Glutamatergic neuron (in vitro differentiated cells): Measurements from ENCODE around the gene PIGQ. TPM values are rescaled to one million over a fixed set of nuclear protein-coding genes. Genes with fewer than 3 reads are reported as not detected.

Experiments
- DNase-seq: peaks from one replicate; pipeline ENCODE4 v3.0.0; 2022
- H3K27ac Mint-ChIP-seq: one replicate; pipeline ENCODE4 v1.8.0; 2020; ENCODE audit warnings: mild to moderate bottlenecking, mixed read lengths, inconsistent platforms; ENCODE audit not compliant: unreplicated experiment
- H3K27me3 Mint-ChIP-seq: one replicate; pipeline ENCODE4 v1.8.0; 2020; ENCODE audit warnings: mild to moderate bottlenecking, moderate library complexity, mixed read lengths, inconsistent platforms; ENCODE audit not compliant: unreplicated experiment
- H3K36me3 Mint-ChIP-seq: one replicate; pipeline ENCODE4 v1.8.0; 2020; ENCODE audit warnings: mild to moderate bottlenecking, mixed read lengths, inconsistent platforms; ENCODE audit not compliant: unreplicated experiment
- H3K4me1 Mint-ChIP-seq: one replicate; pipeline ENCODE4 v1.8.0; 2020; ENCODE audit warnings: mild to moderate bottlenecking, low read depth, mixed read lengths, inconsistent platforms; ENCODE audit not compliant: unreplicated experiment
- H3K4me3 Mint-ChIP-seq: one replicate; pipeline ENCODE4 v1.8.0; 2020; ENCODE audit warnings: mild to moderate bottlenecking, mixed read lengths, inconsistent platforms; ENCODE audit not compliant: unreplicated experiment
- H3K9me3 Mint-ChIP-seq: one replicate; pipeline ENCODE4 v1.8.0; 2020; ENCODE audit warnings: mild to moderate bottlenecking, moderate library complexity, mixed read lengths, inconsistent platforms; ENCODE audit not compliant: unreplicated experiment
- total RNA-seq: library from RNA; stranded (reverse); fragmentation: NEBNext Ultra II Directional; extraction: Animal tissue kit (Norgen Biotek cat#: 25700); gene quantifications from one replicate; pipeline ENCODE4 v1.2.1, GENCODE V29; 2021; ENCODE audit not compliant: unreplicated experiment
- TF ChIP-seq, protein P1 (sequence below): fragments of 200-600 bp; sonication (generic); IDR thresholded peaks from one replicate; pipeline ENCODE4 v1.5.0; 2021; ENCODE audit not compliant: partially characterized antibody, unreplicated experiment

Gene PIGQ
- total RNA-seq, 1 donor from 2014 or later: 85.0 TPM

DNA sequence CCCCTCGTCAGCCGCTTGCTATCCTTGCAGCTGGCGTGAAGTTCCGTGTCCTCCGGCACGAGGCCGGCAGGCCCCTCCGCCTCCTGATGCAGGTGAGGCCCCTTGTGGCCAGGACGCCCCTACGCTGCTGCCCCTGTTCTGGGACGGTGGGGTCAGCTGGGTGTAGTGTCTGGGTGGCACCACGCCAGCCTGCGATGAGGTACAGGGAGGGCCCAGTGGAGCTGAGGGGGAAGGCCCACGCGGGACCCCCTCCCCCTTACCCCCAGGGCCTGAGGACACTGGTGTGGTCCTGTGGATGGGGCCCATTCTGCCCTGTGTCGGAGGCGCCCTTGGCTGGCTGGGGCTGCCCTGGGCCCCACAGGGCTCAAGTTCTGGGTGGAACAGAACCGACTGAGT, 12.4 kb downstream of the PIGQ start:
- peaks cover 3% of the 10 kb centered on the region for H3K9me3 Mint-ChIP-seq
- DNase-seq: no peak
- no peak overlapping the region for H3K4me3 Mint-ChIP-seq
- no peaks in the 10 kb centered on the region for H3K4me1 Mint-ChIP-seq
- no peaks in the 10 kb centered on the region for H3K36me3 Mint-ChIP-seq
- TF ChIP-seq, protein P1, sequence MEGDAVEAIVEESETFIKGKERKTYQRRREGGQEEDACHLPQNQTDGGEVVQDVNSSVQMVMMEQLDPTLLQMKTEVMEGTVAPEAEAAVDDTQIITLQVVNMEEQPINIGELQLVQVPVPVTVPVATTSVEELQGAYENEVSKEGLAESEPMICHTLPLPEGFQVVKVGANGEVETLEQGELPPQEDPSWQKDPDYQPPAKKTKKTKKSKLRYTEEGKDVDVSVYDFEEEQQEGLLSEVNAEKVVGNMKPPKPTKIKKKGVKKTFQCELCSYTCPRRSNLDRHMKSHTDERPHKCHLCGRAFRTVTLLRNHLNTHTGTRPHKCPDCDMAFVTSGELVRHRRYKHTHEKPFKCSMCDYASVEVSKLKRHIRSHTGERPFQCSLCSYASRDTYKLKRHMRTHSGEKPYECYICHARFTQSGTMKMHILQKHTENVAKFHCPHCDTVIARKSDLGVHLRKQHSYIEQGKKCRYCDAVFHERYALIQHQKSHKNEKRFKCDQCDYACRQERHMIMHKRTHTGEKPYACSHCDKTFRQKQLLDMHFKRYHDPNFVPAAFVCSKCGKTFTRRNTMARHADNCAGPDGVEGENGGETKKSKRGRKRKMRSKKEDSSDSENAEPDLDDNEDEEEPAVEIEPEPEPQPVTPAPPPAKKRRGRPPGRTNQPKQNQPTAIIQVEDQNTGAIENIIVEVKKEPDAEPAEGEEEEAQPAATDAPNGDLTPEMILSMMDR: no peak
- no peak overlapping the region for H3K27ac Mint-ChIP-seq
- H3K27me3 Mint-ChIP-seq: peaks cover 4% of the 10 kb centered on the region

DNA sequence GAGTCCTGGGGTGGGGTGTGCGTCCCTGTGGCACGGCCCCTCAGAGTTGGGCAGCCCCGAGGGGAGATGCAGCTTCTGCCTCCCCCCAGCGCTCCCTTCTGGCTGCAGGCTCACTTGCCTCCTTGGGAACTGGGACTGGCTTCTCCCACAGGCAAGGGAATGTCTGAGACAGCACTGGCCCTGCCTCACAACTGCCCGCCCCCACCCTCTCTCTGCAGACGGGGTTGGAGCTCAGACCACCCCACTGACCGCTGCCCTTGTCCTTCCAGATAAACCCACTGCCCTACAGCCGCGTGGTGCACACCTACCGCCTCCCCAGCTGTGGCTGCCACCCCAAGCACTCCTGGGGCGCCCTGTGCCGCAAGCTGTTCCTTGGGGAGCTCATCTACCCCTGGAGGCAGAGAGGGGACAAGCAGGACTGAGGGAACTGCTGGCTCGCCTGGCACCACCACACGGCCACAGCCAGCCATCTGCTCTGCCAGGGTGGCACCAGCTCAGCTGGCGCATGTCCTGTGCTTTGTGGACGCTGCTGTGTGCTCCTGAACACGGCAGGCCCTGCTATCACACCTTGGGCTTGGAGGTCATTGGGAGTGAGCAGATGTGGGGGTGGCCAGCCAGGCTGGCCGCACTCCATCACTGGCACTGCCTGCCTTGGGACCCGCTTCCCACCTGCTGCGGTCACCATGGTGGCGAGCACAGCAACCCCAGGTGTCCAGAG, 13.0 kb downstream of the PIGQ start:
- Mint-ChIP-seq H3K27ac (no peak overlapping the region), H3K27me3 (peaks cover 5% of the 10 kb centered on the region), H3K4me3 (no peak overlapping the region), H3K36me3 (no peaks in the 10 kb centered on the region), H3K9me3 (peaks cover 6% of the 10 kb centered on the region), H3K4me1 (no peaks in the 10 kb centered on the region)
- TF ChIP-seq, protein P1: no peak
- no peak for DNase-seq

DNA sequence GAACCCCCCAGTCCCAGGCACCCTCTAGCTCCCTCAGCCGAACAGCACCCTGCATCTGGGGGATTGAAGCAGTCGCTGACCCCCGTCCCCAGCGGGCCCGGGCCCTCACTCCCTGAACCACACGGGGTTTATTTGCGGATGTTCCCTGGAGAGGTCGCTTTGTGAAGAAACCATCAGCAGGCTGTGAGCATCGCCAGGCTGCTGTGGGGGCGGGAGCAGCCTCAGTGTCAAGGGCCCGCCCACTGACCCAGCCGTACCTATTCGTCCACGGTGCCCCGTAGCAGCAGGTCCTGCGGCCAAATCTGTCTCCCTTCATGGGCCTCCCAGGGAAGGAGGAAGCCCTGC, 13.7 kb downstream of the PIGQ start:
- H3K27ac Mint-ChIP-seq: no peak overlapping the region
- peaks cover 9% of the 10 kb centered on the region for H3K9me3 Mint-ChIP-seq
- no peak for DNase-seq
- peaks cover 7% of the 10 kb centered on the region for H3K27me3 Mint-ChIP-seq
- TF ChIP-seq, protein P1: no peak
- no peaks in the 10 kb centered on the region for H3K36me3 Mint-ChIP-seq
- H3K4me1 Mint-ChIP-seq: no peaks in the 10 kb centered on the region
- H3K4me3 Mint-ChIP-seq: no peak overlapping the region

DNA sequence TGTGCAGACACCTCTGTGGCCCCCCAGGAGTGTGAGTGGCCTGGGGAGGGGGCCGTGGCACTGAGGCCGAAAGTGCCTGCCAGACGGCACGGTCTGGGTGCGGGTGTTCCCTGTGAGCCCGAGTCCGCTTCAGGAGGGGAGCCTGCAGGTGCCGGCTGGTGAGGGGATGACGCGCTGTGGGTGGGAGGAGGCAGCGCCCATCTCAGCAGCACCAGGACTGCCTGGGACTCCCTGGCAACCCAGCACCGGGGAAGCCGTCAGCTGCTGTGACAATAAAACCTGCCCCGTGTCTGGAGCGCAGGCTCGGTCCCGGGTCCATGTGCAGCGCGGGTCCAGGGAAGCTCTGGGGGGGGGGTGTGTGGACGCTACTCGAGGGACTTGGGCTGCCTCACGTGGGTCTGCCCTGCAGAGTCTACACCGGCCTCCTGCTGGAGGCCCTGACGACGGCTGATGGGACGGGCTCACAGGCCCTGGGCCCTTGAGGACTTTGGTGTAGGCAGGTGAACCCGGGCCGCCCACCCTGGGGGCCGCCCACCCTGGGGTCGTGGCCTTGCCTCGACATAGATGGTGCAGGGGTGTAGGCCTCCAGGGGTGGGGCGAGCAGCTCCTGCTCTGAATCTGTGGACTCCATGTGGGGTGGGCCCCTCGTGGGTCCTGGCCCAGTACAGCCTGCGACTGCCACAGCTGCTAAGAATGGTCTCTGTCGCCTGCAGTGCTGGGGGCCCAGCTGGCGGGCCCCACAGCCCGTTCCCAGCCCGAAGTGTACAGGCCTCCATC, 14.2 kb downstream of the PIGQ start:
- TF ChIP-seq, protein P1: no peak
- DNase-seq: no peak
- Mint-ChIP-seq H3K9me3 (peaks cover 9% of the 10 kb centered on the region), H3K27ac (no peak overlapping the region), H3K4me3 (no peak overlapping the region), H3K27me3 (peaks cover 8% of the 10 kb centered on the region), H3K4me1 (no peaks in the 10 kb centered on the region), H3K36me3 (no peaks in the 10 kb centered on the region)

DNA sequence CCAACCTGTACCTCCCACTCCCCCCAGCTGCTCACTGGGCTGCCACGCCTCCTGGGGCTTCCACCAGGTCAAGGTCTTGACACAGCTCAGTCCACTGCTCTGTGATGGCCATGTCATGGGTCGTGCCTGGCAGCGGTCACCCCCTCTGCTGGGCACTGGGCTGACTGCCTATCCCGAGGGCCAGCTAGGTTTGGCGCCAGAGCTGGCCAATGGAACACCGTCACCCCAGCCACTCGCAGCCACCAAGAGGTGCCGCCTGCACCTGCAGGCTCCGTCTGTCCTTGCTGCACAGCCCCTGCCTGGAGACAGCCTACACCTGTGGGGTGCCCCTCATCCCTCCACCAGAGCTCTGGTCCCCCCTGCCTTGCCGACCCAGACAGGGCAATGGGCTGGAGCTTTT, 15.6 kb downstream of the PIGQ start:
- Mint-ChIP-seq H3K4me3 (no peak overlapping the region), H3K36me3 (no peaks in the 10 kb centered on the region), H3K27ac (no peak overlapping the region), H3K4me1 (no peaks in the 10 kb centered on the region), H3K9me3 (peaks cover 12% of the 10 kb centered on the region), H3K27me3 (peaks cover 11% of the 10 kb centered on the region)
- TF ChIP-seq, protein P1: no peak
- DNase-seq: no peak
